HepG2 (cell line): Measurements from ENCODE around the gene LRRC39. TPM values are rescaled to one million over a fixed set of nuclear protein-coding genes. Genes with fewer than 3 reads are reported as not detected.

Experiments used
- DNMT1 ChIP-seq: sonication (generic); formaldehyde crosslinking; IDR thresholded peaks from 2 replicates; pipeline ENCODE4 v1.5.1; 2020; ENCODE audit warnings: mild to moderate bottlenecking, missing genetic modification reagents
- MAF1 ChIP-seq: sonication (generic); formaldehyde crosslinking; IDR thresholded peaks from 2 replicates; pipeline ENCODE4 v1.5.0; 2020; ENCODE audit warnings: missing genetic modification reagents, borderline replicate concordance
- MED8 ChIP-seq: sonication (generic); formaldehyde crosslinking; IDR thresholded peaks from 2 replicates; pipeline ENCODE4 v1.8.1; 2023; ENCODE audit warnings: mild to moderate bottlenecking, missing genetic modification reagents; ENCODE audit not compliant: insufficient replicate concordance
- NFE2L2 ChIP-seq: fragments of 150-350 bp; IDR thresholded peaks from 2 replicates; pipeline ENCODE4 v1.6.1; 2014; ENCODE audit warnings: low read length
- NKX3-1 ChIP-seq: sonication (generic); formaldehyde crosslinking; IDR thresholded peaks from 2 replicates; pipeline ENCODE4 v1.5.0; 2020; ENCODE audit warnings: missing genetic modification reagents
- RNF219 ChIP-seq: sonication (generic); formaldehyde crosslinking; IDR thresholded peaks from 2 replicates; pipeline ENCODE4 v1.5.0; 2020; ENCODE audit warnings: mild to moderate bottlenecking, missing genetic modification reagents
- SRSF9 ChIP-seq: fragments of 200-400 bp; formaldehyde crosslinking; IDR thresholded peaks from 2 replicates; pipeline ENCODE4 v1.6.1; 2018; ENCODE audit warnings: borderline replicate concordance, mild to moderate bottlenecking, low read depth, low read length; ENCODE audit not compliant: insufficient read depth, poor library complexity, severe bottlenecking
- THAP7 ChIP-seq: sonication (generic); formaldehyde crosslinking; IDR thresholded peaks from 2 replicates; pipeline ENCODE4 v1.8.1; 2023; ENCODE audit warnings: mild to moderate bottlenecking, missing genetic modification reagents
- TOE1 ChIP-seq: sonication (generic); formaldehyde crosslinking; IDR thresholded peaks from 2 replicates; pipeline ENCODE4 v1.4.0; 2020; ENCODE audit warnings: mild to moderate bottlenecking, missing genetic modification reagents
- ZBTB20 ChIP-seq: sonication (generic); formaldehyde crosslinking; IDR thresholded peaks from 2 replicates; pipeline ENCODE4 v1.8.1; 2023; ENCODE audit warnings: missing genetic modification reagents, low read depth, mild to moderate bottlenecking, borderline replicate concordance
- ZNF251 ChIP-seq: sonication (generic); formaldehyde crosslinking; IDR thresholded peaks from 2 replicates; pipeline ENCODE4 v1.9.0; 2021; ENCODE audit warnings: mild to moderate bottlenecking, missing genetic modification reagents
- ZNF552 ChIP-seq: sonication (generic); formaldehyde crosslinking; IDR thresholded peaks from 2 replicates; pipeline ENCODE4 v1.9.0; 2022; ENCODE audit warnings: missing genetic modification reagents, mild to moderate bottlenecking, borderline replicate concordance
- ZNF775 ChIP-seq: sonication (generic); formaldehyde crosslinking; IDR thresholded peaks from 2 replicates; pipeline ENCODE4 v1.4.0; 2020; ENCODE audit warnings: missing genetic modification reagents, mild to moderate bottlenecking, moderate library complexity, borderline replicate concordance
- polyA plus RNA-seq, 8 experiments: library from polyadenylated mRNA; depleted of rRNA in 3 of 8; stranded (reverse) in 7 of 8; unstranded in 1 of 8; fragments of >200 nt; fragmentation: Illumina TruSeq in 4 of 8; extraction: Trizol in 4 of 8; gene quantifications; 2 replicates each; pipeline versions ENCODE4 v1.2.1 to v1.2.3, GENCODE V29; 2011 to 2016; ENCODE audit warnings: low read depth in 4 of 8, missing spikeins in 1 of 8, mixed read lengths in 1 of 8; ENCODE audit not compliant: insufficient read depth in 1 of 8
- total RNA-seq, 5 experiments: library from RNA; depleted of rRNA; stranded (reverse); fragments of >200 nt; fragmentation: Illumina TruSeq; extraction: Trizol; gene quantifications; 2 replicates each; pipeline ENCODE4 v1.2.3, GENCODE V29; 2016; ENCODE audit warnings: low read depth in 1 of 5
- TF ChIP-seq, protein P1 (sequence below): sonication (generic); formaldehyde crosslinking; IDR thresholded peaks from 2 replicates; pipeline ENCODE4 v1.5.1; 2020; ENCODE audit warnings: missing genetic modification reagents, mild to moderate bottlenecking, borderline replicate concordance
- TF ChIP-seq, protein P2 (sequence below): sonication (generic); formaldehyde crosslinking; IDR thresholded peaks from 2 replicates; pipeline ENCODE4 v1.4.0; 2020; ENCODE audit warnings: mild to moderate bottlenecking, missing genetic modification reagents
- TF ChIP-seq, protein P3 (sequence below), 2 experiments: sonication (generic) in 1 of 2; formaldehyde crosslinking in 1 of 2; IDR thresholded peaks; 2 replicates each; pipeline versions ENCODE4 v1.5.1 to v1.6.1; 2011 to 2020; ENCODE audit warnings: borderline replicate concordance in 1 of 2, low read depth in 1 of 2, low read length in 1 of 2, mild to moderate bottlenecking in 1 of 2, missing genetic modification reagents in 1 of 2, moderate library complexity in 1 of 2

Gene LRRC39
- total and polyA plus RNA-seq, 2 of the 13 experiments (the other 11 are each of a cell fraction or from before 2014, with no cell fraction given): 0.07 to 0.32 TPM

DNA sequence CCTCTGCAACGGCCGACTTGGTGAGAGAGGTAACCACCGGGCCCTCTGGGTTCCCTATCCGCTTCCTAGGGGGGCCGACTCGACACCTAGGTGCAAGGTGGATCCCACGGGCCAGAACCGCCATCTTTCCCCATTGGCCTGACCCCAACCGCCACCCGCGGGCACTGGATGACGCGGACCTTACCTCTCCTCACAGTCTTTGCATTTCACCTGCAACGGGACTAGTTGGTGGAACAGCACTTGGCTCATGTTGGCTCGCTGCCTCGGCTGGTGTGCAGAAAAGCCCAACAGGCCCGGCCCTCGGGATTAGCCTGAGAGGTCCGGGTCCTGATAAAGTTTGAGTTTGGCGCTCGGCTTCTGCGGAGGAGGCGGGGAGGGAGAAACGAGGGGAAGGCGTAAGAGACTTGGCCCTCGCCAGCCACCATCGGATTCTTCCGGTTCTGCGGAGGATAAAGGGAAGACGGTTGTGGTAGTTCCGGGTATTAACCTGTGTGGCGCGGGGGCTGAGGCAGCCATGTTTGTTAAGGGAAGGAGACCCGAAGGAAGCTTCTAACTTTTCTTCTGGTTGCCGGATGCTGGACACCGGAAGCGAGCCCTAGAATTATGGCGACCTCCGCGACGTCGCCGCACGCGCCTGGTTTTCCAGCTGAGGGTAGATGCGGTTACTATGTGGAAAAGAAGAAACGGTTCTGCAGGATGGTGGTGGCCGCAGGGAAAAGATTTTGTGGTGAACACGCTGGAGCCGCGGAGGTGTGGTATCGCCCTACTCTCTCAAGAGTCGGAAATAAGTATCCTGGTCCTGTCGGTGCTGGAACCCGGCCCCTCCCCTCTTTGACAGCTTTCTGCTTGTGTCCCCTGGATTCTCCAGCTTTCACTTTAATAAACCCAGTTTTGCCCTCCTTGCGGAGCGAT lies 45.2 kb downstream of the LRRC39 start, which contains the start of the genes SASS6 and TRMT13 (continued):
- peak; percentile 87 for TF ChIP-seq NKX3-1
- TF ChIP-seq MAF1: 0 out of 2 replicates have a peak, but pooled peaks have one; percentile 56
- TF ChIP-seq MED8 (CRISPR knock-in tag): peak; percentile 69
- TF ChIP-seq THAP7 (CRISPR knock-in tag): peak; percentile 95
- peak; percentile 53; the same call in 1 of the 2 replicates for TF ChIP-seq RNF219 (CRISPR knock-in tag)
- no peak for TF ChIP-seq ZNF775 (CRISPR knock-in tag)
- TF ChIP-seq ZBTB20 (CRISPR knock-in tag): peak; percentile 58
- no peak for TF ChIP-seq ZNF251 (CRISPR knock-in tag)
- TF ChIP-seq NFE2L2: no peak; the same call in 1 of the 2 replicates
- TF ChIP-seq TOE1 (CRISPR knock-in tag): no peak
- TF ChIP-seq, protein P1, sequence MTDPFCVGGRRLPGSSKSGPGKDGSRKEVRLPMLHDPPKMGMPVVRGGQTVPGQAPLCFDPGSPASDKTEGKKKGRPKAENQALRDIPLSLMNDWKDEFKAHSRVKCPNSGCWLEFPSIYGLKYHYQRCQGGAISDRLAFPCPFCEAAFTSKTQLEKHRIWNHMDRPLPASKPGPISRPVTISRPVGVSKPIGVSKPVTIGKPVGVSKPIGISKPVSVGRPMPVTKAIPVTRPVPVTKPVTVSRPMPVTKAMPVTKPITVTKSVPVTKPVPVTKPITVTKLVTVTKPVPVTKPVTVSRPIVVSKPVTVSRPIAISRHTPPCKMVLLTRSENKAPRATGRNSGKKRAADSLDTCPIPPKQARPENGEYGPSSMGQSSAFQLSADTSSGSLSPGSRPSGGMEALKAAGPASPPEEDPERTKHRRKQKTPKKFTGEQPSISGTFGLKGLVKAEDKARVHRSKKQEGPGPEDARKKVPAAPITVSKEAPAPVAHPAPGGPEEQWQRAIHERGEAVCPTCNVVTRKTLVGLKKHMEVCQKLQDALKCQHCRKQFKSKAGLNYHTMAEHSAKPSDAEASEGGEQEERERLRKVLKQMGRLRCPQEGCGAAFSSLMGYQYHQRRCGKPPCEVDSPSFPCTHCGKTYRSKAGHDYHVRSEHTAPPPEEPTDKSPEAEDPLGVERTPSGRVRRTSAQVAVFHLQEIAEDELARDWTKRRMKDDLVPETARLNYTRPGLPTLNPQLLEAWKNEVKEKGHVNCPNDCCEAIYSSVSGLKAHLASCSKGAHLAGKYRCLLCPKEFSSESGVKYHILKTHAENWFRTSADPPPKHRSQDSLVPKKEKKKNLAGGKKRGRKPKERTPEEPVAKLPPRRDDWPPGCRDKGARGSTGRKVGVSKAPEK (CRISPR knock-in tag): no peak
- TF ChIP-seq DNMT1 (CRISPR knock-in tag): no peak
- peak; percentile 61; the same call in 1 of the 2 replicates for TF ChIP-seq ZNF552
- TF ChIP-seq, protein P2, sequence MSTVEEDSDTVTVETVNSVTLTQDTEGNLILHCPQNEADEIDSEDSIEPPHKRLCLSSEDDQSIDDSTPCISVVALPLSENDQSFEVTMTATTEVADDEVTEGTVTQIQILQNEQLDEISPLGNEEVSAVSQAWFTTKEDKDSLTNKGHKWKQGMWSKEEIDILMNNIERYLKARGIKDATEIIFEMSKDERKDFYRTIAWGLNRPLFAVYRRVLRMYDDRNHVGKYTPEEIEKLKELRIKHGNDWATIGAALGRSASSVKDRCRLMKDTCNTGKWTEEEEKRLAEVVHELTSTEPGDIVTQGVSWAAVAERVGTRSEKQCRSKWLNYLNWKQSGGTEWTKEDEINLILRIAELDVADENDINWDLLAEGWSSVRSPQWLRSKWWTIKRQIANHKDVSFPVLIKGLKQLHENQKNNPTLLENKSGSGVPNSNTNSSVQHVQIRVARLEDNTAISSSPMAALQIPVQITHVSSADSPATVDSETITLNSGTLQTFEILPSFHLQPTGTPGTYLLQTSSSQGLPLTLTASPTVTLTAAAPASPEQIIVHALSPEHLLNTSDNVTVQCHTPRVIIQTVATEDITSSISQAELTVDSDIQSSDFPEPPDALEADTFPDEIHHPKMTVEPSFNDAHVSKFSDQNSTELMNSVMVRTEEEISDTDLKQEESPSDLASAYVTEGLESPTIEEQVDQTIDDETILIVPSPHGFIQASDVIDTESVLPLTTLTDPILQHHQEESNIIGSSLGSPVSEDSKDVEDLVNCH: no peak
- no peak for TF ChIP-seq SRSF9
- TF ChIP-seq, protein P3, sequence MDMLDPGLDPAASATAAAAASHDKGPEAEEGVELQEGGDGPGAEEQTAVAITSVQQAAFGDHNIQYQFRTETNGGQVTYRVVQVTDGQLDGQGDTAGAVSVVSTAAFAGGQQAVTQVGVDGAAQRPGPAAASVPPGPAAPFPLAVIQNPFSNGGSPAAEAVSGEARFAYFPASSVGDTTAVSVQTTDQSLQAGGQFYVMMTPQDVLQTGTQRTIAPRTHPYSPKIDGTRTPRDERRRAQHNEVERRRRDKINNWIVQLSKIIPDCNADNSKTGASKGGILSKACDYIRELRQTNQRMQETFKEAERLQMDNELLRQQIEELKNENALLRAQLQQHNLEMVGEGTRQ (IDR thresholded peaks at IDR 0.05; ENCODE audit: low read depth, low read length): no peak
- TF ChIP-seq, protein P3 (CRISPR knock-in tag; IDR thresholded peaks at IDR 0.05; ENCODE audit: borderline replicate concordance): peak; percentile 37; the same call in 1 of the 2 replicates
